ENCODE results near the gene CLSTN2.

GRCh38 chr3:140223631-140224030 is 288.6 kb downstream of the CLSTN2 start:
- TF ChIP-seq, protein P1, sequence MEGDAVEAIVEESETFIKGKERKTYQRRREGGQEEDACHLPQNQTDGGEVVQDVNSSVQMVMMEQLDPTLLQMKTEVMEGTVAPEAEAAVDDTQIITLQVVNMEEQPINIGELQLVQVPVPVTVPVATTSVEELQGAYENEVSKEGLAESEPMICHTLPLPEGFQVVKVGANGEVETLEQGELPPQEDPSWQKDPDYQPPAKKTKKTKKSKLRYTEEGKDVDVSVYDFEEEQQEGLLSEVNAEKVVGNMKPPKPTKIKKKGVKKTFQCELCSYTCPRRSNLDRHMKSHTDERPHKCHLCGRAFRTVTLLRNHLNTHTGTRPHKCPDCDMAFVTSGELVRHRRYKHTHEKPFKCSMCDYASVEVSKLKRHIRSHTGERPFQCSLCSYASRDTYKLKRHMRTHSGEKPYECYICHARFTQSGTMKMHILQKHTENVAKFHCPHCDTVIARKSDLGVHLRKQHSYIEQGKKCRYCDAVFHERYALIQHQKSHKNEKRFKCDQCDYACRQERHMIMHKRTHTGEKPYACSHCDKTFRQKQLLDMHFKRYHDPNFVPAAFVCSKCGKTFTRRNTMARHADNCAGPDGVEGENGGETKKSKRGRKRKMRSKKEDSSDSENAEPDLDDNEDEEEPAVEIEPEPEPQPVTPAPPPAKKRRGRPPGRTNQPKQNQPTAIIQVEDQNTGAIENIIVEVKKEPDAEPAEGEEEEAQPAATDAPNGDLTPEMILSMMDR (conservative IDR thresholded peaks at IDR 0.05): no peak
- no peak for TF ChIP-seq EZH2 (IDR thresholded peaks at IDR 0.05; ENCODE audit: low read depth)

Measured in PC-9 (cell line).